H9 (cell line): ENCODE data around the gene C13orf46. TPM values are rescaled to one million over a fixed set of nuclear protein-coding genes. Genes with fewer than 3 reads are reported as not detected.

Experiments
- DNase-seq: peaks from one replicate; pipeline ENCODE4 v3.0.0-alpha.2; 2017
- H2AFZ ChIP-seq: one replicate; pipeline ENCODE4 v1.6.1; 2013; ENCODE audit warnings: mild to moderate bottlenecking, low read length, control low read depth, moderate library complexity
- H2AK5ac ChIP-seq: 2 replicates; pipeline ENCODE4 v1.6.1; 2013; ENCODE audit warnings: low read length, control low read depth, mixed read lengths; ENCODE audit not compliant: insufficient read length
- H2BK120ac ChIP-seq: one replicate; pipeline ENCODE4 v1.6.1; 2013; ENCODE audit warnings: low read depth, mild to moderate bottlenecking, low read length, control low read depth, inconsistent platforms; ENCODE audit not compliant: poor library complexity, severe bottlenecking
- H2BK12ac ChIP-seq: 2 replicates; pipeline ENCODE4 v1.6.1; 2013; ENCODE audit warnings: low read length, control low read depth, mixed read lengths, low read depth; ENCODE audit not compliant: insufficient read length
- H2BK15ac ChIP-seq: 2 replicates; pipeline ENCODE4 v1.6.1; 2013; ENCODE audit warnings: low read depth, low read length, control low read depth
- H2BK20ac ChIP-seq: one replicate; pipeline ENCODE4 v1.6.1; 2013; ENCODE audit warnings: low read depth, mild to moderate bottlenecking, low read length, control low read depth, inconsistent platforms; ENCODE audit not compliant: poor library complexity, severe bottlenecking
- H2BK5ac ChIP-seq: 2 replicates; pipeline ENCODE4 v1.6.1; 2013; ENCODE audit warnings: low read length, control low read depth, mixed read lengths; ENCODE audit not compliant: insufficient read length
- H3K14ac ChIP-seq: 2 replicates; pipeline ENCODE4 v1.6.1; 2013; ENCODE audit warnings: low read length, control low read depth; ENCODE audit not compliant: insufficient read depth
- H3K18ac ChIP-seq: 2 replicates; pipeline ENCODE4 v1.6.1; 2013; ENCODE audit warnings: low read depth, mild to moderate bottlenecking, mixed read lengths, low read length, control low read depth; ENCODE audit not compliant: insufficient read length
- H3K23ac ChIP-seq: 2 replicates; pipeline ENCODE4 v1.6.1; 2013; ENCODE audit warnings: low read length, control low read depth, mixed read lengths, low read depth; ENCODE audit not compliant: insufficient read length
- H3K23me2 ChIP-seq: 2 replicates; pipeline ENCODE4 v1.6.1; 2013; ENCODE audit warnings: low read depth, mild to moderate bottlenecking, mixed read lengths, low read length, control low read depth; ENCODE audit not compliant: insufficient read length, poor library complexity, severe bottlenecking
- H3K27ac ChIP-seq: 2 replicates; pipeline ENCODE4 v1.5.1; 2013; ENCODE audit warnings: low read length, control low read depth, mixed read lengths, low read depth; ENCODE audit not compliant: insufficient read length
- H3K27me3 ChIP-seq: 2 replicates; pipeline ENCODE4 v1.6.1; 2013; ENCODE audit warnings: low read length, control low read depth, inconsistent platforms; ENCODE audit not compliant: insufficient read depth
- H3K4ac ChIP-seq: 2 replicates; pipeline ENCODE4 v1.6.1; 2013; ENCODE audit warnings: low read depth, mild to moderate bottlenecking, control low read depth, inconsistent platforms, low read length, moderate library complexity
- H3K4me1 ChIP-seq: 2 replicates; pipeline ENCODE4 v1.6.1; 2013; ENCODE audit warnings: low read length, control low read depth, inconsistent platforms; ENCODE audit not compliant: insufficient read depth
- H3K4me2 ChIP-seq: 2 replicates; pipeline ENCODE4 v1.6.1; 2013; ENCODE audit warnings: low read length, control low read depth, mixed read lengths; ENCODE audit not compliant: insufficient read length, insufficient read depth
- H3K56ac ChIP-seq: 2 replicates; pipeline ENCODE4 v1.6.1; 2013; ENCODE audit warnings: low read depth, mild to moderate bottlenecking, mixed read lengths, low read length, control low read depth; ENCODE audit not compliant: insufficient read length
- H3K79me1 ChIP-seq: 2 replicates; pipeline ENCODE4 v1.6.1; 2013; ENCODE audit warnings: low read depth, mild to moderate bottlenecking, moderate library complexity, low read length, control low read depth, inconsistent platforms; ENCODE audit not compliant: insufficient read depth, poor library complexity, severe bottlenecking
- H3K79me2 ChIP-seq: 2 replicates; pipeline ENCODE4 v1.6.1; 2013; ENCODE audit warnings: low read length, control low read depth, inconsistent platforms; ENCODE audit not compliant: insufficient read depth
- H3K9ac ChIP-seq: 2 replicates; pipeline ENCODE4 v1.6.1; 2013; ENCODE audit warnings: low read length, control low read depth, mixed read lengths; ENCODE audit not compliant: insufficient read length; ENCODE audit errors: extremely low read depth
- H3K9me3 ChIP-seq: one replicate; pipeline ENCODE4 v1.6.1; 2013; ENCODE audit warnings: low read depth, low read length, inconsistent platforms; ENCODE audit not compliant: control insufficient read depth
- H3T11ph ChIP-seq: one replicate; pipeline ENCODE4 v1.6.1; 2013; ENCODE audit warnings: mild to moderate bottlenecking, low read length, control low read depth, inconsistent platforms
- H4K20me1 ChIP-seq: one replicate; pipeline ENCODE4 v1.6.1; 2013; ENCODE audit not compliant: control insufficient read depth, insufficient read length, insufficient read depth
- H4K5ac ChIP-seq: 2 replicates; pipeline ENCODE4 v1.6.1; 2013; ENCODE audit warnings: low read depth, mild to moderate bottlenecking, mixed read lengths, low read length, control low read depth; ENCODE audit not compliant: insufficient read length
- H4K8ac ChIP-seq: replicated peaks from 2 replicates; pipeline ENCODE4 v1.6.1; 2013; ENCODE audit warnings: low read length, control low read depth, mixed read lengths, low read depth; ENCODE audit not compliant: insufficient read length
- H4K91ac ChIP-seq: 2 replicates; pipeline ENCODE4 v1.6.1; 2013; ENCODE audit warnings: low read depth, mild to moderate bottlenecking, moderate library complexity, mixed read lengths, low read length, control low read depth; ENCODE audit not compliant: insufficient read length
- H3K27ac Mint-ChIP-seq, 3 experiments: 2 replicates in 2 of 3; 3 replicates in 1 of 3; pipeline ENCODE4 v1.8.0; 2020 to 2021; ENCODE audit warnings: mixed read lengths in 3 of 3, mild to moderate bottlenecking in 1 of 3, moderate library complexity in 1 of 3
- H3K27me3 Mint-ChIP-seq: 2 replicates; pipeline ENCODE4 v1.8.0; 2021; ENCODE audit warnings: low read depth, mild to moderate bottlenecking, moderate library complexity, mixed read lengths
- H3K36me3 Mint-ChIP-seq, 3 experiments: 2 replicates in 2 of 3; 3 replicates in 1 of 3; pipeline ENCODE4 v1.8.0; 2020 to 2021; ENCODE audit warnings: low read depth in 3 of 3, mixed read lengths in 3 of 3; ENCODE audit not compliant: insufficient read depth in 1 of 3
- H3K4me1 Mint-ChIP-seq, 2 experiments: 2 replicates each; pipeline ENCODE4 v1.8.0; 2020; ENCODE audit warnings: mixed read lengths in 2 of 2
- H3K4me3 Mint-ChIP-seq, 2 experiments: 2 replicates in 1 of 2; 3 replicates in 1 of 2; pipeline ENCODE4 v1.8.0; 2020 to 2021; ENCODE audit warnings: mild to moderate bottlenecking in 2 of 2, mixed read lengths in 2 of 2, moderate library complexity in 1 of 2
- H3K9me3 Mint-ChIP-seq, 2 experiments: 2 replicates in 1 of 2; 3 replicates in 1 of 2; pipeline ENCODE4 v1.8.0; 2020; ENCODE audit warnings: mild to moderate bottlenecking in 2 of 2, mixed read lengths in 2 of 2, moderate library complexity in 1 of 2
- CTCF ChIP-seq: fragments of 200-600 bp; sonication (generic); conservative IDR thresholded peaks from 3 replicates; pipeline ENCODE4 v1.8.0; 2021; ENCODE audit warnings: antibody characterized with exemption, mild to moderate bottlenecking
- WGBS: extraction: QIAGEN DNeasy Blood & Tissue Kit; methylation state at CpG from one replicate; pipeline ENCODE4 v1.1.7; 2013; ENCODE audit warnings: missing lambda C conversion rate, low lambda C conversion rate, mixed read lengths; ENCODE audit not compliant: insufficient read length; ENCODE audit errors: extremely low coverage; 5-methylcytosine and 5-hydroxymethylcytosine counted together
- total RNA-seq: library from RNA; stranded (reverse); gene quantifications from 2 replicates; pipeline ENCODE4 v1.2.1, GENCODE V29; 2021

C13orf46 gene
- total RNA-seq, 1 experiment from 2014 or later, result 0.55 TPM

- H3K23ac ChIP-seq, result no peak overlapping the region
- H3K4me3 Mint-ChIP-seq, result no peak overlapping the region
- H2BK120ac ChIP-seq, result no peak overlapping the region
- no peak overlapping the region for H3K56ac ChIP-seq
- peaks cover 5% of the 10 kb centered on the region for H4K20me1 ChIP-seq
- no peaks in the 10 kb centered on the region for H3K79me1 ChIP-seq
- no peak overlapping the region for H4K91ac ChIP-seq
- DNase-seq, result no peak
- H3K27me3 Mint-ChIP-seq, result no peaks in the 10 kb centered on the region; the same call in 1 of the 2 replicates
- H3K9me3 ChIP-seq, result no peaks in the 10 kb centered on the region
- H4K8ac ChIP-seq, result no peak overlapping the region
- no peak overlapping the region for H3T11ph ChIP-seq
- H3K18ac ChIP-seq, result no peak overlapping the region
- H3K4me1 ChIP-seq, result no peaks in the 10 kb centered on the region
- H3K4ac ChIP-seq, result no peak overlapping the region
- no peak overlapping the region for H2BK5ac ChIP-seq
- H3K14ac ChIP-seq, result no peak overlapping the region
- no CpG with 5 or more reads among the region's 56 CpGs for WGBS
- no peak overlapping the region for H2BK12ac ChIP-seq
- H3K9me3 Mint-ChIP-seq, result no peaks in the 10 kb centered on the region
- H2AK5ac ChIP-seq, result no peak overlapping the region
- no peak overlapping the region for H3K27ac ChIP-seq
- peaks cover 2 to 5% (median 4%) of the 10 kb centered on the region in 3 experiments; a peak in 5 of 7 replicates for H3K36me3 Mint-ChIP-seq
- H2AFZ ChIP-seq, result no peak overlapping the region
- no peak overlapping the region for H3K9ac ChIP-seq
- no peak for TF ChIP-seq CTCF
- no peaks in the 10 kb centered on the region for H3K23me2 ChIP-seq
- no peak overlapping the region for H2BK20ac ChIP-seq
- no peaks in the 10 kb centered on the region for H3K79me2 ChIP-seq
- no peaks in the 10 kb centered on the region for H3K27me3 ChIP-seq
- H3K27ac Mint-ChIP-seq, result peak overlapping the region in 1 of 3 experiments; percentile 64; a peak in 1 of 7 replicates
- H3K4me1 Mint-ChIP-seq, result peaks cover 4 to 13% of the 10 kb centered on the region in 2 experiments; a peak in 3 of 4 replicates
- no peak overlapping the region for H3K4me2 ChIP-seq
- no peak overlapping the region for H2BK15ac ChIP-seq
- H4K5ac ChIP-seq, result no peak overlapping the region
Measured at GRCh38 chr13:113974304-113975281, 717 bp upstream of the C13orf46 start.
